Colonic mucosa (tissue), 4 donors: ENCODE data around the gene C2orf76. TPM values are rescaled to one million over a fixed set of nuclear protein-coding genes. Genes with fewer than 3 reads are reported as not detected.
A peak's percentile ranks its signal among the peaks of the same experiment; 100 is the strongest.

Experiments used
- DNase-seq: peaks from one replicate; pipeline ENCODE4 v3.0.0-alpha.2; 2020
- H3K27ac ChIP-seq: fragments of 200-600 bp; one replicate; pipeline ENCODE4 v1.8.0; 2021
- H3K27me3 ChIP-seq: fragments of 200-600 bp; one replicate; pipeline ENCODE4 v1.8.0; 2021
- H3K36me3 ChIP-seq: fragments of 200-600 bp; one replicate; pipeline ENCODE4 v1.8.0; 2021
- H3K4me1 ChIP-seq: fragments of 200-600 bp; one replicate; pipeline ENCODE4 v1.8.0; 2021; ENCODE audit warnings: mild to moderate bottlenecking
- H3K4me3 ChIP-seq: fragments of 200-600 bp; one replicate; pipeline ENCODE4 v1.8.0; 2021
- H3K9ac ChIP-seq, 2 donors: one replicate each; pipeline ENCODE4 v1.7.0; 2013; ENCODE audit warnings: control low read depth in 2 of 2, low read depth in 2 of 2, low read length in 2 of 2
- H3K9me3 ChIP-seq: fragments of 200-600 bp; one replicate; pipeline ENCODE4 v1.8.0; 2021
- CTCF ChIP-seq: fragments of 200-600 bp; IDR thresholded peaks from one replicate; pipeline ENCODE4 v1.8.0; 2022; ENCODE audit warnings: antibody characterized with exemption, mild to moderate bottlenecking
- intact Hi-C: fragments of 100-400 bp; cut with DNase I; formaldehyde crosslinking; loops from one replicate; pipeline ENCODE4 v1.14.1; 2022
- total RNA-seq, 2 donors: library from RNA; stranded (reverse); fragmentation: NEBNext Ultra II Directional in 1 of 2; extraction: Animal tissue kit (Norgen Biotek cat#: 25700) in 1 of 2; gene quantifications; one replicate each; pipeline ENCODE4 v1.2.1, GENCODE V29; 2021
- donor health status: healthy.
- donor health status: DM: no; HTN: no; CAD: no.
- donor health status: DM: no; HTN: no; CAD: no.

Gene C2orf76
- total RNA-seq = 1 to 10 TPM; 4.7 to 6.6 TPM

GRCh38 chr2:119366649-119367471 lies at the start of gene C2orf76, which contains the start of gene DBI:
C2orf76 (minus strand) TSS chr2:119366834; CDS start chr2:119339959, 26,875 bp downstream.
DBI (plus strand) TSS chr2:119366977; CDS start chr2:119367052, 75 bp downstream.
- Histone ChIP-seq H3K9ac (peak within 1 kb of the TSS; percentile 91 to 94), H3K27me3 (no peaks in the 10 kb centered on the region), H3K4me1 (no peaks in the 10 kb centered on the region), H3K36me3 (peaks cover 21% of the 10 kb centered on the region), H3K9me3 (no peaks in the 10 kb centered on the region), H3K4me3 (peak within 1 kb of the TSS; percentile 72), H3K27ac (peak within 1 kb of the TSS; percentile 95)
- peak; percentile 97 for DNase-seq
- intact Hi-C loops = loop anchor here (10.0 kb wide), 1 partner anchor 52 kb away; no protein-coding TSS in a partner anchor
- TF ChIP-seq CTCF = no peak

- no peak overlapping the region for H3K4me3 ChIP-seq
- no peaks in the 10 kb centered on the region for H3K9me3 ChIP-seq
- H3K27me3 ChIP-seq = no peaks in the 10 kb centered on the region
- intact Hi-C loops = no loop called here
- no peak for TF ChIP-seq CTCF
- H3K36me3 ChIP-seq = no peaks in the 10 kb centered on the region
- DNase-seq = no peak
- H3K9ac ChIP-seq = no peak overlapping the region
- no peaks in the 10 kb centered on the region for H3K4me1 ChIP-seq
- no peak overlapping the region for H3K27ac ChIP-seq
Observed at GRCh38 chr2:119415630-119416029, 49.0 kb upstream of the C2orf76 start.

- Histone ChIP-seq H3K27me3 (no peaks in the 10 kb centered on the region), H3K9me3 (no peaks in the 10 kb centered on the region), H3K4me3 (no peak overlapping the region), H3K36me3 (no peaks in the 10 kb centered on the region), H3K4me1 (no peaks in the 10 kb centered on the region), H3K27ac (no peak overlapping the region), H3K9ac (no peak overlapping the region)
- intact Hi-C loops = no loop called here
- no peak for DNase-seq
- TF ChIP-seq CTCF = no peak
Observed at GRCh38 chr2:119414894-119415293, 48.3 kb upstream of the C2orf76 start.

- intact Hi-C loops = loop anchor here (5.0 kb wide), 1 partner anchor 248 kb away; no protein-coding TSS in a partner anchor
- peaks cover 4% of the 10 kb centered on the region for H3K4me1 ChIP-seq
- no peak for DNase-seq
- no peak for TF ChIP-seq CTCF
- no peaks in the 10 kb centered on the region for H3K36me3 ChIP-seq
- H3K9me3 ChIP-seq = no peaks in the 10 kb centered on the region
- no peak overlapping the region for H3K4me3 ChIP-seq
- no peak overlapping the region for H3K9ac ChIP-seq
- H3K27ac ChIP-seq = no peak overlapping the region
- H3K27me3 ChIP-seq = no peaks in the 10 kb centered on the region
Observed at GRCh38 chr2:119409506-119409905, 42.9 kb upstream of the C2orf76 start.

GRCh38 chr2:119408221-119408619 lies 41.6 kb upstream of the C2orf76 start:
- intact Hi-C loops = loop anchor here (5.0 kb wide), 1 partner anchor 249 kb away; no protein-coding TSS in a partner anchor
- Histone ChIP-seq H3K9ac (no peak overlapping the region), H3K9me3 (no peaks in the 10 kb centered on the region), H3K27me3 (no peaks in the 10 kb centered on the region), H3K4me1 (peaks cover 6% of the 10 kb centered on the region), H3K4me3 (no peak overlapping the region), H3K36me3 (no peaks in the 10 kb centered on the region), H3K27ac (no peak overlapping the region)
- no peak for DNase-seq
- TF ChIP-seq CTCF = no peak
